NB4 (cell line): ENCODE measurements around the gene CPXM2.

Source experiments
- CTCF ChIP-seq: IDR thresholded peaks from one replicate; pipeline ENCODE4 v1.5.1; 2012; ENCODE audit warnings: low read depth, low read length
- MAX ChIP-seq: IDR thresholded peaks from 2 replicates; pipeline ENCODE4 v1.6.1; 2011; ENCODE audit warnings: low read depth, low read length
- POLR2A ChIP-seq: IDR thresholded peaks from 2 replicates; pipeline ENCODE4 v1.6.1; 2011; ENCODE audit warnings: mild to moderate bottlenecking; ENCODE audit not compliant: insufficient read length; ENCODE audit errors: extremely low read depth

- TF ChIP-seq CTCF = no peak
- no peak for TF ChIP-seq POLR2A
- no peak for TF ChIP-seq MAX
Measured at GRCh38 chr10:123842692-123843385, 48.8 kb downstream of the CPXM2 start.
